Measurements from ENCODE around the gene USP12. TPM values are rescaled to one million over a fixed set of nuclear protein-coding genes. Genes with fewer than 3 reads are reported as not detected.

The USP12 gene
- total RNA-seq, 2 donors from 2014 or later = 22.6 to 40.5 TPM

- Histone ChIP-seq H3K27me3 (replicated peaks; ENCODE audit: insufficient read depth) (no peaks in the 10 kb centered on the region), H3K4me1 (ENCODE audit: control insufficient read depth in 1 of 2, low read depth in 2 of 2) (no peaks in the 10 kb centered on the region), H3K36me3 (no peaks in the 10 kb centered on the region), H3K9me3 (no peaks in the 10 kb centered on the region), H3K27ac (no peak overlapping the region), H3K4me3 (no peak overlapping the region)
- no peak for TF ChIP-seq CTCF (IDR thresholded peaks at IDR 0.05)
- DNase-seq (ENCODE audit: low spot score) = no peak
- ATAC-seq (ENCODE audit: insufficient number of reproducible peaks, low FRiP score, low read depth) = no peak
These were observed 39.7 kb upstream of the USP12 start for GRCh38 chr13:27211271-27211670.

GRCh38 chr13:27208514-27208913 is 36.9 kb upstream of the USP12 start:
- ATAC-seq (ENCODE audit: insufficient number of reproducible peaks, low FRiP score, low read depth) = no peak
- DNase-seq (ENCODE audit: low spot score) = no peak
- H3K4me3 ChIP-seq = no peak overlapping the region
- no peaks in the 10 kb centered on the region for H3K27me3 ChIP-seq (replicated peaks; ENCODE audit: insufficient read depth)
- TF ChIP-seq CTCF (IDR thresholded peaks at IDR 0.05) = no peak
- no peaks in the 10 kb centered on the region for H3K4me1 ChIP-seq (ENCODE audit: control insufficient read depth in 1 of 2, low read depth in 2 of 2)
- no peaks in the 10 kb centered on the region for H3K36me3 ChIP-seq
- H3K9me3 ChIP-seq = no peaks in the 10 kb centered on the region
- no peak overlapping the region for H3K27ac ChIP-seq

GRCh38 chr13:27203854-27204253 is 32.2 kb upstream of the USP12 start:
- H3K4me3 ChIP-seq = no peak overlapping the region
- no peak for ATAC-seq (ENCODE audit: insufficient number of reproducible peaks, low FRiP score, low read depth)
- H3K4me1 ChIP-seq (ENCODE audit: control insufficient read depth in 1 of 2, low read depth in 2 of 2) = no peaks in the 10 kb centered on the region
- no peaks in the 10 kb centered on the region for H3K9me3 ChIP-seq
- H3K27me3 ChIP-seq (replicated peaks; ENCODE audit: insufficient read depth) = no peaks in the 10 kb centered on the region
- no peaks in the 10 kb centered on the region for H3K36me3 ChIP-seq
- TF ChIP-seq CTCF (IDR thresholded peaks at IDR 0.05) = no peak
- H3K27ac ChIP-seq = no peak overlapping the region
- no peak for DNase-seq (ENCODE audit: low spot score)

- no peak for ATAC-seq (ENCODE audit: insufficient number of reproducible peaks, low FRiP score, low read depth)
- Histone ChIP-seq H3K27me3 (replicated peaks; ENCODE audit: insufficient read depth) (no peaks in the 10 kb centered on the region), H3K4me3 (no peak overlapping the region)
These were observed 31.6 kb upstream of the USP12 start for GRCh38 chr13:27203186-27203585.

GRCh38 chr13:27201661-27202060 is 30.1 kb upstream of the USP12 start:
- H3K4me3 ChIP-seq = no peak overlapping the region
- H3K4me1 ChIP-seq (ENCODE audit: control insufficient read depth in 1 of 2, low read depth in 2 of 2) = no peaks in the 10 kb centered on the region
- DNase-seq (ENCODE audit: low spot score) = no peak
- TF ChIP-seq CTCF (IDR thresholded peaks at IDR 0.05) = no peak
- H3K27ac ChIP-seq = no peak overlapping the region
- no peaks in the 10 kb centered on the region for H3K36me3 ChIP-seq
- H3K9me3 ChIP-seq = no peaks in the 10 kb centered on the region
- H3K27me3 ChIP-seq (replicated peaks; ENCODE audit: insufficient read depth) = no peaks in the 10 kb centered on the region
- no peak for ATAC-seq (ENCODE audit: insufficient number of reproducible peaks, low FRiP score, low read depth)

More at GRCh38 chr13:27203186-27203585, 31.6 kb upstream of the USP12 start:
- no peak for DNase-seq (ENCODE audit: low spot score)
- TF ChIP-seq CTCF (IDR thresholded peaks at IDR 0.05) = no peak
- Histone ChIP-seq H3K27ac (no peak overlapping the region), H3K4me1 (ENCODE audit: control insufficient read depth in 1 of 2, low read depth in 2 of 2) (no peaks in the 10 kb centered on the region), H3K9me3 (no peaks in the 10 kb centered on the region), H3K36me3 (no peaks in the 10 kb centered on the region)
